Activated B cell treated with CpG ODN at 0.5 μM for 24 hours (primary cell): ENCODE results near the gene CGB7. TPM values are rescaled to one million over a fixed set of nuclear protein-coding genes. Genes with fewer than 3 reads are reported as not detected.

ENCODE experiments used
- ATAC-seq: fragments of 200-7000 bp; cut with Tn5 transposase; one replicate; pipeline ENCODE4 v1.10.0; 2021; ENCODE audit warnings: low read depth, mild to moderate bottlenecking, moderate library complexity
- CTCF ChIA-PET: fragments of 350-600 bp; sonication (Branson Sonifier 250); formaldehyde crosslinking; loops from one replicate; lab custom pipeline; 2021; ENCODE audit warnings: antibody characterized with exemption; lab: Charles Lee
- POLR2A ChIA-PET: fragments of 350-600 bp; sonication (Branson Sonifier 250); formaldehyde crosslinking; loops from one replicate; lab custom pipeline; 2021; ENCODE audit warnings: antibody characterized with exemption; lab: Charles Lee
- DNase-seq: peaks from one replicate; pipeline ENCODE4 v3.0.0; 2022
- H3K27ac Mint-ChIP-seq: one replicate; pipeline ENCODE4 v1.8.0; 2020; ENCODE audit warnings: mixed read lengths
- H3K27me3 Mint-ChIP-seq: one replicate; pipeline ENCODE4 v1.8.0; 2021; ENCODE audit warnings: mixed read lengths
- H3K36me3 Mint-ChIP-seq: one replicate; pipeline ENCODE4 v1.8.0; 2021; ENCODE audit warnings: low read depth, mixed read lengths
- H3K4me1 Mint-ChIP-seq: one replicate; pipeline ENCODE4 v1.8.0; 2021; ENCODE audit warnings: mixed read lengths
- H3K4me3 Mint-ChIP-seq: one replicate; pipeline ENCODE4 v1.8.0; 2020; ENCODE audit warnings: mild to moderate bottlenecking, mixed read lengths
- H3K9me3 Mint-ChIP-seq: one replicate; pipeline ENCODE4 v1.8.0; 2020; ENCODE audit warnings: mixed read lengths
- CTCF ChIP-seq: fragments of 200-600 bp; IDR thresholded peaks from one replicate; pipeline ENCODE4 v1.8.0; 2022; ENCODE audit warnings: antibody characterized with exemption, mild to moderate bottlenecking
- intact Hi-C: fragments of 100-400 bp; cut with micrococcal nuclease; formaldehyde crosslinking; loops from one replicate; pipeline ENCODE4 v1.15.1; 2024
- total RNA-seq: library from RNA; stranded (reverse); gene quantifications from 2 replicates; pipeline ENCODE4 v1.2.3, GENCODE V29; 2022

Gene CGB7
- total RNA-seq, 1 donor from 2014 or later = not detected

GRCh38 chr19:49094505-49095482, 37.2 kb upstream of the CGB7 start:
- no peak for DNase-seq
- Mint-ChIP-seq H3K9me3 (no peaks in the 10 kb centered on the region), H3K36me3 (peaks cover 89% of the 10 kb centered on the region), H3K27me3 (no peaks in the 10 kb centered on the region), H3K27ac (no peak overlapping the region), H3K4me1 (peaks cover 11% of the 10 kb centered on the region), H3K4me3 (no peak overlapping the region)
- no peak for TF ChIP-seq CTCF
- CTCF ChIA-PET = interaction anchor here (1.3 kb wide), 1 partner anchor 104 kb away, joined by 3 read pairs; no protein-coding TSS in a partner anchor
- intact Hi-C loops = loop anchor here (10.0 kb wide), 1 partner anchor 480 kb away; no protein-coding TSS in a partner anchor
- ATAC-seq = no peak
- POLR2A ChIA-PET = interaction anchor here (0.7 to 0.9 kb wide), 3 partner anchors 20 to 242 kb away, joined by 3 to 5 read pairs (median 5); no protein-coding TSS in a partner anchor

- no peaks in the 10 kb centered on the region for H3K9me3 Mint-ChIP-seq
- H3K4me1 Mint-ChIP-seq = peaks cover 22% of the 10 kb centered on the region
- CTCF ChIA-PET = interaction anchor here (1.1 kb wide), 1 partner anchor 106 kb away, joined by 3 read pairs; no protein-coding TSS in a partner anchor
- no peak for DNase-seq
- H3K4me3 Mint-ChIP-seq = no peak overlapping the region
- peaks cover 82% of the 10 kb centered on the region for H3K36me3 Mint-ChIP-seq
- ATAC-seq = no peak
- H3K27ac Mint-ChIP-seq = no peak overlapping the region
- H3K27me3 Mint-ChIP-seq = no peaks in the 10 kb centered on the region
- intact Hi-C loops = loop anchor here (10.0 kb wide), 1 partner anchor 482 kb away; no protein-coding TSS in a partner anchor
- POLR2A ChIA-PET = no interaction called here
- TF ChIP-seq CTCF = no peak
These were observed 35.1 kb upstream of the CGB7 start for GRCh38 chr19:49092686-49093085.

- H3K4me3 Mint-ChIP-seq = no peak overlapping the region
- peaks cover 32% of the 10 kb centered on the region for H3K4me1 Mint-ChIP-seq
- intact Hi-C loops = loop anchor here (10.0 kb wide), 1 partner anchor 483 kb away; no protein-coding TSS in a partner anchor
- ATAC-seq (no peak), DNase-seq (no peak)
- H3K27me3 Mint-ChIP-seq = no peaks in the 10 kb centered on the region
- no peaks in the 10 kb centered on the region for H3K9me3 Mint-ChIP-seq
- ChIA-PET CTCF (interaction anchor here (0.7 to 1.1 kb wide), 2 partner anchors 12 to 107 kb away, joined by 3 read pairs; no protein-coding TSS in a partner anchor), POLR2A (interaction anchor here (0.7 kb wide), 1 partner anchor 675 kb away, joined by 3 read pairs; the partner anchor contains the start of gene AP2A1)
- H3K36me3 Mint-ChIP-seq = peaks cover 78% of the 10 kb centered on the region
- H3K27ac Mint-ChIP-seq = no peak overlapping the region
- no peak for TF ChIP-seq CTCF
These were observed 34.0 kb upstream of the CGB7 start for GRCh38 chr19:49091391-49092038.

GRCh38 chr19:49086296-49086695, 28.7 kb upstream of the CGB7 start:
- POLR2A ChIA-PET = interaction anchor here (0.6 to 1.0 kb wide), 3 partner anchors 10 to 28 kb away, joined by 3 to 5 read pairs (median 4); partner anchors contain the start of gene LIN7B
- H3K4me3 Mint-ChIP-seq = peak overlapping the region; percentile 93
- ATAC-seq (no peak), DNase-seq (no peak)
- CTCF ChIA-PET = interaction anchor here (1.2 to 3.7 kb wide), 2 partner anchors 12 to 27 kb away, joined by 4 to 18 read pairs; no protein-coding TSS in a partner anchor
- H3K9me3 Mint-ChIP-seq = no peaks in the 10 kb centered on the region
- no peak for TF ChIP-seq CTCF
- H3K27ac Mint-ChIP-seq = peak overlapping the region; percentile 93
- peaks cover 6% of the 10 kb centered on the region for H3K27me3 Mint-ChIP-seq
- peaks cover 48% of the 10 kb centered on the region for H3K36me3 Mint-ChIP-seq
- intact Hi-C loops = loop anchor here (10.0 kb wide), 1 partner anchor 301 kb away; no protein-coding TSS in a partner anchor
- peaks cover 43% of the 10 kb centered on the region for H3K4me1 Mint-ChIP-seq
